K562 (cell line): ENCODE results near the gene ZNF74. TPM values are rescaled to one million over a fixed set of nuclear protein-coding genes. Genes with fewer than 3 reads are reported as not detected.

Experiments
- CBX2 ChIP-seq: fragments of 200-600 bp; sonication (generic); IDR thresholded peaks from one replicate; pipeline ENCODE4 v1.6.1; 2012; ENCODE audit warnings: mild to moderate bottlenecking, low read length, inconsistent platforms; ENCODE audit not compliant: insufficient read depth, poor library complexity, severe bottlenecking
- HDAC6 ChIP-seq: IDR thresholded peaks from 2 replicates; pipeline ENCODE4 v1.6.1; 2012; ENCODE audit warnings: low read depth, mild to moderate bottlenecking, control low read depth, inconsistent platforms, low read length, moderate library complexity
- HNRNPLL ChIP-seq: fragments of 200-400 bp; formaldehyde crosslinking; IDR thresholded peaks from 2 replicates; pipeline ENCODE4 v1.6.1; 2017; ENCODE audit warnings: low read length, low read depth, mild to moderate bottlenecking; ENCODE audit not compliant: poor library complexity, severe bottlenecking
- NUFIP1 ChIP-seq: fragments of 450-650 bp; IDR thresholded peaks from 2 replicates; pipeline ENCODE4 v1.6.1; 2018; ENCODE audit not compliant: partially characterized antibody
- PHF8 ChIP-seq: fragments of 200-600 bp; sonication (generic); IDR thresholded peaks from 2 replicates; pipeline ENCODE4 v1.6.1; 2012; ENCODE audit warnings: mixed run types, mild to moderate bottlenecking, inconsistent platforms, low read length, moderate library complexity, borderline replicate concordance
- RBM39 ChIP-seq: fragments of 200-400 bp; formaldehyde crosslinking; optimal IDR thresholded peaks from 2 replicates; pipeline ENCODE3; 2018; ENCODE audit warnings: low read depth, low read length
- SIN3B ChIP-seq: fragments of 450-650 bp; IDR thresholded peaks from 2 replicates; pipeline ENCODE4 v1.6.1; 2017; ENCODE audit warnings: low read depth, mild to moderate bottlenecking, moderate library complexity
- SRSF3 ChIP-seq: fragments of 200-400 bp; formaldehyde crosslinking; IDR thresholded peaks from 2 replicates; pipeline ENCODE4 v1.6.1; 2016; ENCODE audit warnings: mild to moderate bottlenecking, low read length, moderate library complexity; ENCODE audit not compliant: insufficient read depth
- TAF15 ChIP-seq: fragments of 200-400 bp; formaldehyde crosslinking; IDR thresholded peaks from 2 replicates; pipeline ENCODE4 v1.6.1; 2017; ENCODE audit warnings: mild to moderate bottlenecking, low read depth, low read length, moderate library complexity
- XRCC5 ChIP-seq: fragments of 200-400 bp; formaldehyde crosslinking; IDR thresholded peaks from 2 replicates; pipeline ENCODE4 v1.6.1; 2017; ENCODE audit warnings: low read depth, mild to moderate bottlenecking, low read length
- ZNF274 ChIP-seq: IDR thresholded peaks from 2 replicates; pipeline ENCODE4 v1.6.1; 2011; ENCODE audit warnings: low read depth, mild to moderate bottlenecking, low read length, moderate library complexity, borderline replicate concordance
- ZNF318 ChIP-seq, 2 experiments: fragments of 450-650 bp; IDR thresholded peaks; 2 replicates each; pipeline ENCODE4 v1.6.1; 2016; ENCODE audit warnings: mild to moderate bottlenecking in 2 of 2, borderline replicate concordance in 1 of 2, low read depth in 1 of 2, moderate library complexity in 1 of 2
- ZNF354B ChIP-seq: fragments of 250-450 bp; sonication (Bioruptor Pico); IDR thresholded peaks from 2 replicates; pipeline ENCODE4 v1.4.0; 2020
- polyA plus RNA-seq, 8 experiments: library from polyadenylated mRNA; depleted of rRNA in 4 of 8; stranded (reverse) in 5 of 8; unstranded in 3 of 8; fragments of >200 nt; fragmentation: Nextera tagmentation in 2 of 8; fragmentation: Illumina TruSeq in 1 of 8; extraction: Ambion mirVana in 2 of 8; extraction: Trizol in 1 of 8; gene quantifications; 2 replicates each; pipeline versions ENCODE4 v1.2.1 to v1.2.3, GENCODE V29; 2011 to 2014; ENCODE audit warnings: inconsistent platforms in 1 of 8, missing spikeins in 1 of 8
- total RNA-seq, 7 experiments: library from RNA; depleted of rRNA in 6 of 7; stranded (reverse); fragments of >200 nt in 6 of 7; fragmentation: Illumina TruSeq in 2 of 7; extraction: Trizol in 2 of 7; gene quantifications; 2 replicates each; pipeline versions ENCODE4 v1.2.1 to v1.2.3, GENCODE V29; 2011 to 2021; ENCODE audit warnings: low replicate concordance in 1 of 7
- TF ChIP-seq, protein P1 (sequence below): fragments of 450-650 bp; IDR thresholded peaks from 2 replicates; pipeline ENCODE4 v1.6.1; 2018; ENCODE audit not compliant: partially characterized antibody

ZNF74 gene
- total and polyA plus RNA-seq, 9 of the 15 experiments (the other 6 are each of a cell fraction or from before 2014, with no cell fraction given): 2.4 to 53.5 (median 31.5) TPM

- TF ChIP-seq RBM39 (no peak), SIN3B (no peak), TAF15 (0 out of 2 replicates have a peak, but pooled peaks have one; percentile 15), PHF8 (peak; percentile 4; the same call in 1 of the 2 replicates), HDAC6 (no peak), SRSF3 (0 out of 2 replicates have a peak, but pooled peaks have one; percentile 85), CBX2 (no peak), XRCC5 (no peak), NUFIP1 (no peak), ZNF354B (CRISPR knock-in tag) (no peak), ZNF318 (IDR thresholded peaks at IDR 0.05; ENCODE audit: borderline replicate concordance in 1 of 2, low read depth in 1 of 2) (no peak), HNRNPLL (no peak), ZNF274 (no peak)
- TF ChIP-seq, protein P1, sequence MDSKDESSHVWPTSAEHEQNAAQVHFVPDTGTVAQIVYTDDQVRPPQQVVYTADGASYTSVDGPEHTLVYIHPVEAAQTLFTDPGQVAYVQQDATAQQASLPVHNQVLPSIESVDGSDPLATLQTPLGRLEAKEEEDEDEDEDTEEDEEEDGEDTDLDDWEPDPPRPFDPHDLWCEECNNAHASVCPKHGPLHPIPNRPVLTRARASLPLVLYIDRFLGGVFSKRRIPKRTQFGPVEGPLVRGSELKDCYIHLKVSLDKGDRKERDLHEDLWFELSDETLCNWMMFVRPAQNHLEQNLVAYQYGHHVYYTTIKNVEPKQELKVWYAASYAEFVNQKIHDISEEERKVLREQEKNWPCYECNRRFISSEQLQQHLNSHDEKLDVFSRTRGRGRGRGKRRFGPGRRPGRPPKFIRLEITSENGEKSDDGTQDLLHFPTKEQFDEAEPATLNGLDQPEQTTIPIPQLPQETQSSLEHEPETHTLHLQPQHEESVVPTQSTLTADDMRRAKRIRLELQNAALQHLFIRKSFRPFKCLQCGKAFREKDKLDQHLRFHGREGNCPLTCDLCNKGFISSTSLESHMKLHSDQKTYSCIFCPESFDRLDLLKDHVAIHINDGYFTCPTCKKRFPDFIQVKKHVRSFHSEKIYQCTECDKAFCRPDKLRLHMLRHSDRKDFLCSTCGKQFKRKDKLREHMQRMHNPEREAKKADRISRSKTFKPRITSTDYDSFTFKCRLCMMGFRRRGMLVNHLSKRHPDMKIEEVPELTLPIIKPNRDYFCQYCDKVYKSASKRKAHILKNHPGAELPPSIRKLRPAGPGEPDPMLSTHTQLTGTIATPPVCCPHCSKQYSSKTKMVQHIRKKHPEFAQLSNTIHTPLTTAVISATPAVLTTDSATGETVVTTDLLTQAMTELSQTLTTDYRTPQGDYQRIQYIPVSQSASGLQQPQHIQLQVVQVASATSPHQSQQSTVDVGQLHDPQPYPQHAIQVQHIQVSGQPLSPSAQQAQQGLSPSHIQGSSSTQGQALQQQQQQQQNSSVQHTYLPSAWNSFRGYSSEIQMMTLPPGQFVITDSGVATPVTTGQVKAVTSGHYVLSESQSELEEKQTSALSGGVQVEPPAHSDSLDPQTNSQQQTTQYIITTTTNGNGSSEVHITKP: no peak
Measured at GRCh38 chr22:20436768-20437612, 43.0 kb downstream of the ZNF74 start (continued).
